Coronary artery (tissue), 2 donors: ENCODE results near the gene LSM12.

Experiments used
- DNase-seq: peaks from one replicate; pipeline ENCODE4 v3.0.0-alpha.2; 2017; ENCODE audit warnings: low spot score
- H3K27ac ChIP-seq, 2 donors: fragments of 200-600 bp; sonication (generic); one replicate each; pipeline ENCODE4 v1.5.1; 2016 to 2019
- H3K4me3 ChIP-seq: fragments of 200-600 bp; sonication (generic); 2 replicates; pipeline ENCODE4 v1.5.1; 2016; ENCODE audit warnings: mild to moderate bottlenecking, moderate library complexity
- CTCF ChIP-seq: fragments of 200-600 bp; sonication (generic); IDR thresholded peaks from one replicate; pipeline ENCODE4 v1.5.1; 2019; ENCODE audit warnings: antibody characterized with exemption

LSM12 gene

GRCh38 chr17:43988301-43988700 lies 78.2 kb downstream of the LSM12 start:
- Histone ChIP-seq H3K4me3 (no peak overlapping the region), H3K27ac (no peak overlapping the region)
- TF ChIP-seq CTCF = no peak
- no peak for DNase-seq

GRCh38 chr17:43987131-43988021 lies 79.1 kb downstream of the LSM12 start:
- no peak overlapping the region for H3K27ac ChIP-seq
- no peak for TF ChIP-seq CTCF
- H3K4me3 ChIP-seq = no peak overlapping the region
- DNase-seq = no peak

GRCh38 chr17:43986225-43986981 lies 80.1 kb downstream of the LSM12 start:
- no peak for TF ChIP-seq CTCF
- no peak for DNase-seq
- Histone ChIP-seq H3K4me3 (no peak overlapping the region), H3K27ac (no peak overlapping the region)

- Histone ChIP-seq H3K27ac (no peak overlapping the region), H3K4me3 (peak overlapping the region; percentile 66)
- no peak for TF ChIP-seq CTCF
- no peak for DNase-seq
Observed at GRCh38 chr17:43984521-43984920, 82.0 kb downstream of the LSM12 start.
